ENCODE measurements around the gene HBS1L. TPM values are rescaled to one million over a fixed set of nuclear protein-coding genes. Genes with fewer than 3 reads are reported as not detected.

The HBS1L gene
- total and polyA plus RNA-seq, 9 of the 15 experiments (the other 6 are each of a cell fraction or from before 2014, with no cell fraction given), result 101 to 199 (median 145) TPM

GRCh38 chr6:135006386-135006914 lies 48.2 kb downstream of the HBS1L start (continued):
- no peak for TF ChIP-seq CHD1 (IDR thresholded peaks at IDR 0.05; ENCODE audit: low read length)
- TF ChIP-seq NONO (IDR thresholded peaks at IDR 0.05; ENCODE audit: low read depth in 2 of 2, low read length in 1 of 2), result no peak
- no peak for TF ChIP-seq TFAM (CRISPR knock-in tag; conservative IDR thresholded peaks at IDR 0.05)
- TF ChIP-seq TOE1 (IDR thresholded peaks at IDR 0.05; ENCODE audit: borderline replicate concordance), result no peak
- no peak for TF ChIP-seq TOE1 (CRISPR knock-in tag; IDR thresholded peaks at IDR 0.05; ENCODE audit: borderline replicate concordance, low read depth)
- peak; percentile 57; the same call in 1 of the 2 replicates for TF ChIP-seq MTA2 (IDR thresholded peaks at IDR 0.05; ENCODE audit: low read depth)
- TF ChIP-seq NR2C2 (CRISPR knock-in tag; IDR thresholded peaks at IDR 0.05), result no peak
- no peak for TF ChIP-seq NR2C2 (tag; IDR thresholded peaks at IDR 0.05)
- no peak for TF ChIP-seq NR1H2 (CRISPR knock-in tag; IDR thresholded peaks at IDR 0.05)
- no peak for TF ChIP-seq ZFP36 (IDR thresholded peaks at IDR 0.05; ENCODE audit: low read depth, low read length, partially characterized antibody)
- no peak for TF ChIP-seq ZBTB1 (CRISPR knock-in tag; IDR thresholded peaks at IDR 0.05; ENCODE audit: borderline replicate concordance, low read depth)
- TF ChIP-seq DACH1 (IDR thresholded peaks at IDR 0.05; ENCODE audit: partially characterized antibody), result peak; percentile 66
- TF ChIP-seq, protein P1, sequence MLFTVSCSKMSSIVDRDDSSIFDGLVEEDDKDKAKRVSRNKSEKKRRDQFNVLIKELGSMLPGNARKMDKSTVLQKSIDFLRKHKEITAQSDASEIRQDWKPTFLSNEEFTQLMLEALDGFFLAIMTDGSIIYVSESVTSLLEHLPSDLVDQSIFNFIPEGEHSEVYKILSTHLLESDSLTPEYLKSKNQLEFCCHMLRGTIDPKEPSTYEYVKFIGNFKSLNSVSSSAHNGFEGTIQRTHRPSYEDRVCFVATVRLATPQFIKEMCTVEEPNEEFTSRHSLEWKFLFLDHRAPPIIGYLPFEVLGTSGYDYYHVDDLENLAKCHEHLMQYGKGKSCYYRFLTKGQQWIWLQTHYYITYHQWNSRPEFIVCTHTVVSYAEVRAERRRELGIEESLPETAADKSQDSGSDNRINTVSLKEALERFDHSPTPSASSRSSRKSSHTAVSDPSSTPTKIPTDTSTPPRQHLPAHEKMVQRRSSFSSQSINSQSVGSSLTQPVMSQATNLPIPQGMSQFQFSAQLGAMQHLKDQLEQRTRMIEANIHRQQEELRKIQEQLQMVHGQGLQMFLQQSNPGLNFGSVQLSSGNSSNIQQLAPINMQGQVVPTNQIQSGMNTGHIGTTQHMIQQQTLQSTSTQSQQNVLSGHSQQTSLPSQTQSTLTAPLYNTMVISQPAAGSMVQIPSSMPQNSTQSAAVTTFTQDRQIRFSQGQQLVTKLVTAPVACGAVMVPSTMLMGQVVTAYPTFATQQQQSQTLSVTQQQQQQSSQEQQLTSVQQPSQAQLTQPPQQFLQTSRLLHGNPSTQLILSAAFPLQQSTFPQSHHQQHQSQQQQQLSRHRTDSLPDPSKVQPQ (CRISPR knock-in tag; IDR thresholded peaks at IDR 0.05; ENCODE audit: borderline replicate concordance), result no peak
- peak; percentile 38; the same call in 1 of the 2 replicates for TF ChIP-seq MECOM (CRISPR knock-in tag; IDR thresholded peaks at IDR 0.05)
- TF ChIP-seq DPF2 (IDR thresholded peaks at IDR 0.05), result peak; percentile 93
- peak in 1 of 2 experiments; percentile 33; a peak in 1 of 4 replicates for TF ChIP-seq MAZ (CRISPR knock-in tag; conservative IDR thresholded peaks at IDR 0.05 in 1 of 2, IDR thresholded peaks at IDR 0.05 in 1 of 2)
- TF ChIP-seq ZEB2 (IDR thresholded peaks at IDR 0.05), result peak; percentile 97
- TF ChIP-seq MAX (CRISPR knock-in tag; IDR thresholded peaks at IDR 0.05), result no peak
- TF ChIP-seq CAMTA2 (CRISPR knock-in tag; conservative IDR thresholded peaks at IDR 0.05), result no peak
- TF ChIP-seq, protein P2, sequence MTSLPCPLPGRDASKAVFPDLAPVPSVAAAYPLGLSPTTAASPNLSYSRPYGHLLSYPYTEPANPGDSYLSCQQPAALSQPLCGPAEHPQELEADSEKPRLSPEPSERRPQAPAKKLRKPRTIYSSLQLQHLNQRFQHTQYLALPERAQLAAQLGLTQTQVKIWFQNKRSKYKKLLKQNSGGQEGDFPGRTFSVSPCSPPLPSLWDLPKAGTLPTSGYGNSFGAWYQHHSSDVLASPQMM (CRISPR knock-in tag; IDR thresholded peaks at IDR 0.05), result no peak
- TF ChIP-seq ZZZ3 (IDR thresholded peaks at IDR 0.05), result no peak
- TF ChIP-seq MBD2 (IDR thresholded peaks at IDR 0.05; ENCODE audit: borderline replicate concordance, low read depth), result 0 out of 2 replicates have a peak, but pooled peaks have one; percentile 19
- no peak for TF ChIP-seq CEBPG (CRISPR knock-in tag; IDR thresholded peaks at IDR 0.05)
- no peak for TF ChIP-seq CEBPG (tag; conservative IDR thresholded peaks at IDR 0.05 in 1 of 2, IDR thresholded peaks at IDR 0.05 in 1 of 2)
